Loucy (cell line): ENCODE results near the gene NBAS.
"Not testable (repeated sequence)": the region's sequence is repeated elsewhere in the genome, so short reads cannot be mapped to it uniquely, and the experiment has no call there.

Source experiments
- EZH2phosphoT487 ChIP-seq: fragments of 200-600 bp; IDR thresholded peaks from 2 replicates; pipeline ENCODE4 v1.6.1; 2018; ENCODE audit warnings: antibody characterized with exemption, mild to moderate bottlenecking, moderate library complexity, borderline replicate concordance
- TF ChIP-seq, protein P1 (sequence below): fragments of 200-600 bp; sonication (generic); conservative IDR thresholded peaks from 2 replicates; pipeline ENCODE4 v1.5.1; 2014; ENCODE audit warnings: mild to moderate bottlenecking, antibody characterized with exemption, low read length

GRCh38 chr2:15404511-15404910 lies 156.6 kb downstream of the NBAS start:
- TF ChIP-seq, protein P1, sequence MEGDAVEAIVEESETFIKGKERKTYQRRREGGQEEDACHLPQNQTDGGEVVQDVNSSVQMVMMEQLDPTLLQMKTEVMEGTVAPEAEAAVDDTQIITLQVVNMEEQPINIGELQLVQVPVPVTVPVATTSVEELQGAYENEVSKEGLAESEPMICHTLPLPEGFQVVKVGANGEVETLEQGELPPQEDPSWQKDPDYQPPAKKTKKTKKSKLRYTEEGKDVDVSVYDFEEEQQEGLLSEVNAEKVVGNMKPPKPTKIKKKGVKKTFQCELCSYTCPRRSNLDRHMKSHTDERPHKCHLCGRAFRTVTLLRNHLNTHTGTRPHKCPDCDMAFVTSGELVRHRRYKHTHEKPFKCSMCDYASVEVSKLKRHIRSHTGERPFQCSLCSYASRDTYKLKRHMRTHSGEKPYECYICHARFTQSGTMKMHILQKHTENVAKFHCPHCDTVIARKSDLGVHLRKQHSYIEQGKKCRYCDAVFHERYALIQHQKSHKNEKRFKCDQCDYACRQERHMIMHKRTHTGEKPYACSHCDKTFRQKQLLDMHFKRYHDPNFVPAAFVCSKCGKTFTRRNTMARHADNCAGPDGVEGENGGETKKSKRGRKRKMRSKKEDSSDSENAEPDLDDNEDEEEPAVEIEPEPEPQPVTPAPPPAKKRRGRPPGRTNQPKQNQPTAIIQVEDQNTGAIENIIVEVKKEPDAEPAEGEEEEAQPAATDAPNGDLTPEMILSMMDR = not testable (repeated sequence)
- TF ChIP-seq EZH2phosphoT487 = not testable (repeated sequence)
